RPMI7951 (cell line): Measurements from ENCODE around the gene NMT1. TPM values are rescaled to one million over a fixed set of nuclear protein-coding genes. Genes with fewer than 3 reads are reported as not detected.

ENCODE experiments used
- DNase-seq: peaks from one replicate; pipeline ENCODE4 v3.0.0-alpha.2; 2012; ENCODE audit warnings: low read depth
- total RNA-seq: library from RNA; depleted of rRNA; stranded (reverse); fragments of >200 nt; shearing (Covaris generic); gene quantifications from 2 replicates; pipeline ENCODE4 v1.2.3, GENCODE V29; 2014

Gene NMT1
- total RNA-seq, 1 experiment from 2014 or later: 68.0 TPM

GRCh38 chr17:45104497-45104896 is 43.4 kb downstream of the NMT1 start:
- no peak for DNase-seq

- DNase-seq: no peak
Measured at GRCh38 chr17:45104907-45105624, 43.9 kb downstream of the NMT1 start.

GRCh38 chr17:45106096-45106495 is 45.0 kb downstream of the NMT1 start:
- no peak for DNase-seq

- no peak for DNase-seq
Measured at GRCh38 chr17:45106582-45106981, 45.5 kb downstream of the NMT1 start.

DNA sequence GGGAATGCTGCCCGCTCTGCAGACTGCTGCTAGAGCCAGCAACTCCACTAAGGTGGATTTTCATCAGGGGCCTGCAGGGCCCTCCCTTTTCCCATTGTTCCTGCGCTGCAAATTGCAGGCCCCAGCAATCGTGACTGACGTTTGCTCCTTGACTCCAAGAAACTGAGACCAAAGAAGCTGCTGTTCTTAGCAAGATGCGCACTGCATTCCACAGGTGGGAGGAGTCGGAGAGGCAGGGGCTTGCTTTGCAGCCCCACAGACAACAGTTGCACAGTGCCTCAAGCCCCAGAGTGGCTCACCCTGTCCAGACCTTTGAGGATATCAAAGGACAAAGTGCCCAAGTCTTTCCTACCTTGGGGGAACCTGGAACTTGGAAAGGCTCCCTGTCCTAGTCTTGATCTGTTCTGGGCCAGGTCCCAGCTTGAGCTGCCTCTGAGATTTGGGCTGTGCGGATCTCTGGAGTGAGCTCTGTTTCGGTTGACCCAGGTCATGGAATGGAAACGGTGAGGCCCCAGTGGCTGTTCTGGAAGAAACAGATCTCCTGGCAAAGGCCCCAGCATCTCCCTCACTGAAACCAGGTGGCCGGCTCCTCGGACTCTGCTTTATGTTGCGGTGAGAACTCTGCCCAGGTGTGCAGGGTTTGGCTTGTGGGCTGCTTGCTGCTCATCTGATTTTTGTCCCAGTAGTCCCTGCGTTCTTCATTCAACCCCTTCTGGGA is 46.3 kb downstream of the NMT1 start:
- DNase-seq: no peak

- no peak for DNase-seq
Measured at GRCh38 chr17:45108051-45108450, 46.9 kb downstream of the NMT1 start.

- no peak for DNase-seq
Measured at GRCh38 chr17:45108595-45109521, 47.7 kb downstream of the NMT1 start.

- DNase-seq: no peak
Measured at GRCh38 chr17:45110676-45111611, 49.8 kb downstream of the NMT1 start.

GRCh38 chr17:45111850-45112249 is 50.7 kb downstream of the NMT1 start:
- no peak for DNase-seq

GRCh38 chr17:45112559-45113423 is 51.7 kb downstream of the NMT1 start:
- no peak for DNase-seq

GRCh38 chr17:45113424-45113754 is 52.3 kb downstream of the NMT1 start:
- DNase-seq: no peak

DNA sequence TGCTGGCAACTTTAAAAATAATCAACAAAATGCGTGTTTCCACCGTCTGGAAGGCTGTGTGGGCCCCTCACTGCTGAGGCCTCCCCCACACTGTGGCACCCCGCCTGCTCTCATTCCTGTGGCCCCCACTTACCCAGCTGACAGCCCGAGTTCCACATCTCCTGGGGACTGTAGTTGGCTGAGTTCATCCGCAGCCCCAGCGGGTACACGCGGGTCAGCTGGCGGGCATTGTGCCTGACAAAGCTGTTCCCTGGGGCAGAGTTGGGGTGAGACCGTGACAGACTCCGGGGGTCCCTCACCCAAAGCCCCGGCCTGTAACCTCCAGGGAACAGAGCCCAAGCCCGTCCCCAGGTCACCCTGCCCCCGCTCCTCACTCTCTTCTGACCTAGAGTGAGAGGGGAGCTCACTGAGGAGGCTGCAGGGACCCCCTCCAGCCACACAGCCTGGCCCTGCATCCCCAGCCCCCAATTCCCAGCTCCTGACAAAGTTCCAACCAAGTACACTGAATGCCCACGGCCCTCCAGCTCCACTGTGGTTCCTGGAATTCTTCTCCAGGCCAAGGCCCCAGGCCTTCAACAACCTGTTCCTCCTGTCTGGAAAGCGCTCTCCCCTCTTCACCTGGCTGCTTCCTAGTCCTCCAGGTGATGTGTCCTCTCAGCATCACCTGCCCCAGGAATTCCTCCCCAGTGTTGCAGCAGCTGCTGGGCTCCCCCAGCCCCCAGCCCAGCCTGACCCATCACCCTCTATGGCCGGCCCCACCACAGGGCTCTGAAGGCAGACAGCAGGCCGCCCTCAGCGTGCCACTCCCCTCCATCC is 53.2 kb downstream of the NMT1 start:
- DNase-seq: no peak

GRCh38 chr17:45115015-45115625 is 54.0 kb downstream of the NMT1 start:
- no peak for DNase-seq

DNA sequence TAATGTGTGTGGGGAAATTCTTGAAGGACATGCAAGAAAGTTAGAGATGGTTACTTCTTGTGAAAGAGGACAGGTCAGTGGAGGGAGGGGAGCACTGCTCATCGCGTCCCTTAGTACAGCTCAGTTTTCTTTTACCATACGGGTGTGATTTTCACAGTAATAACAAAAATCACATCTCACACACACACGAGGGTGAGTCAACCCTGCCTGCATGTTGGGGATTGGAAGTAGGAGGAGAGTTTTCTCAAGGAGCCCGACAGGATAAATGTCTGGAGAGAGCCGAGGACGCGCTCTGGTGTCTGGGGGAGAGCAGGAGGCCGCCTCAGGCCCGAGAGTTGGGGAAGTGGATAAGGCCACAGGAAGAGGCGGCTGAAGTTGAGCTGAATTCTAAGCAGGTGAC is 54.8 kb downstream of the NMT1 start:
- DNase-seq: no peak

DNA sequence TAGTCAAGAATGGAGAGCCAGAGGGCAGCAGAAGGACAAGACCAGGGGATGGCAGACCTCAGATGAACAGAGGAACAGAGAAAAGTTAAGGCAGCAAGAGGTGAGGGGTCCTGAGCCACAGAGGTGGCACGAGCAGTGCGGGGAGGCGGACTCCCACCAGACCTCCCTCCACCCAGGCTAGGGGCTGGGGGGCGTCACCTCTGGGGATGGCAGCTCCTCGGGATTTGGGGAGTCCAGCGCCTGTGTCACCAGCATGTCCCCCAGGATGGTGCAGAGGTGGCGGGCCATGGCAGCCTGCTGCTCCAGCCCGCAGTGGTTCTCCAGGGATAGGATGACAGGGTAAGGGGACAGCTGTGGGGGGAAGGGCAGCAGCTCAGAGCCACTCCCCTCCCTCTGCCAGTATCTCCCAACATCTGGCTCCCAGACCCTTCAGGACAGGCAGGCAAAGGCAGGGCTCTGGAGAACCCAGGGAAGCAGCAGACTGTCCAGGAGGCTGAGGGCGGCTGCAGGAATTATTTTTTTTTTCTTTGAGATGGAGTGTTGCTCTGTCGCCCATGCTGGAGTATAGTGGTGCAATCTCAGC is 55.4 kb downstream of the NMT1 start:
- DNase-seq: no peak

DNA sequence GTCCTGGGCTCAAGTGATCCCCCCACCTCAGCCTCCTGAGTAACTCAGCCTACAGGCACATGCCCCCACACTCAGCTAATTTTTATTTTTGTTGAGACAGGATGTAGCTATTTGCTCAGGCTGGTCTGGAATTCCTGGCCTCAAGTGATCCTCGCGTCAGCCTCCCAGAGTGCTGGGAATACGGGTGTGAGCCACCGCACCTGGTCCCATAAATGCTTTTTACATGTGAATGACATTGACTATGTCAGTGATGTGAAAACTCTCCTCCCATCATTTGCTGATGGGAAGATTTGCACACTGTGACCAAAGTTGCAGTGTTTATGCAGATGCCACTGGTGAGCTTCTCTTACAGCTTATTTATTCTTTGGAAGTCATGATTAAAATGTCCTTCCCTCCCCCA is 56.2 kb downstream of the NMT1 start:
- no peak for DNase-seq

- no peak for DNase-seq
Measured at GRCh38 chr17:45117848-45118646, 56.9 kb downstream of the NMT1 start.

- no peak for DNase-seq
Measured at GRCh38 chr17:45118691-45119090, 57.6 kb downstream of the NMT1 start.
